H9 (cell line): ENCODE results near the gene PLCD3. TPM values are rescaled to one million over a fixed set of nuclear protein-coding genes. Genes with fewer than 3 reads are reported as not detected.

Experiments used
- DNase-seq: peaks from one replicate; pipeline ENCODE4 v3.0.0-alpha.2; 2017
- H2AFZ ChIP-seq: one replicate; pipeline ENCODE4 v1.6.1; 2013; ENCODE audit warnings: mild to moderate bottlenecking, low read length, control low read depth, moderate library complexity
- H2AK5ac ChIP-seq: 2 replicates; pipeline ENCODE4 v1.6.1; 2013; ENCODE audit warnings: low read length, control low read depth, mixed read lengths; ENCODE audit not compliant: insufficient read length
- H2BK120ac ChIP-seq: one replicate; pipeline ENCODE4 v1.6.1; 2013; ENCODE audit warnings: low read depth, mild to moderate bottlenecking, low read length, control low read depth, inconsistent platforms; ENCODE audit not compliant: poor library complexity, severe bottlenecking
- H2BK12ac ChIP-seq: 2 replicates; pipeline ENCODE4 v1.6.1; 2013; ENCODE audit warnings: low read length, control low read depth, mixed read lengths, low read depth; ENCODE audit not compliant: insufficient read length
- H2BK15ac ChIP-seq: 2 replicates; pipeline ENCODE4 v1.6.1; 2013; ENCODE audit warnings: low read depth, low read length, control low read depth
- H2BK20ac ChIP-seq: one replicate; pipeline ENCODE4 v1.6.1; 2013; ENCODE audit warnings: low read depth, mild to moderate bottlenecking, low read length, control low read depth, inconsistent platforms; ENCODE audit not compliant: poor library complexity, severe bottlenecking
- H2BK5ac ChIP-seq: 2 replicates; pipeline ENCODE4 v1.6.1; 2013; ENCODE audit warnings: low read length, control low read depth, mixed read lengths; ENCODE audit not compliant: insufficient read length
- H3K14ac ChIP-seq: 2 replicates; pipeline ENCODE4 v1.6.1; 2013; ENCODE audit warnings: low read length, control low read depth; ENCODE audit not compliant: insufficient read depth
- H3K18ac ChIP-seq: 2 replicates; pipeline ENCODE4 v1.6.1; 2013; ENCODE audit warnings: low read depth, mild to moderate bottlenecking, mixed read lengths, low read length, control low read depth; ENCODE audit not compliant: insufficient read length
- H3K23ac ChIP-seq: 2 replicates; pipeline ENCODE4 v1.6.1; 2013; ENCODE audit warnings: low read length, control low read depth, mixed read lengths, low read depth; ENCODE audit not compliant: insufficient read length
- H3K23me2 ChIP-seq: 2 replicates; pipeline ENCODE4 v1.6.1; 2013; ENCODE audit warnings: low read depth, mild to moderate bottlenecking, mixed read lengths, low read length, control low read depth; ENCODE audit not compliant: insufficient read length, poor library complexity, severe bottlenecking
- H3K27ac ChIP-seq: 2 replicates; pipeline ENCODE4 v1.5.1; 2013; ENCODE audit warnings: low read length, control low read depth, mixed read lengths, low read depth; ENCODE audit not compliant: insufficient read length
- H3K27me3 ChIP-seq: 2 replicates; pipeline ENCODE4 v1.6.1; 2013; ENCODE audit warnings: low read length, control low read depth, inconsistent platforms; ENCODE audit not compliant: insufficient read depth
- H3K4ac ChIP-seq: 2 replicates; pipeline ENCODE4 v1.6.1; 2013; ENCODE audit warnings: low read depth, mild to moderate bottlenecking, control low read depth, inconsistent platforms, low read length, moderate library complexity
- H3K4me1 ChIP-seq: 2 replicates; pipeline ENCODE4 v1.6.1; 2013; ENCODE audit warnings: low read length, control low read depth, inconsistent platforms; ENCODE audit not compliant: insufficient read depth
- H3K4me2 ChIP-seq: 2 replicates; pipeline ENCODE4 v1.6.1; 2013; ENCODE audit warnings: low read length, control low read depth, mixed read lengths; ENCODE audit not compliant: insufficient read length, insufficient read depth
- H3K56ac ChIP-seq: 2 replicates; pipeline ENCODE4 v1.6.1; 2013; ENCODE audit warnings: low read depth, mild to moderate bottlenecking, mixed read lengths, low read length, control low read depth; ENCODE audit not compliant: insufficient read length
- H3K79me1 ChIP-seq: 2 replicates; pipeline ENCODE4 v1.6.1; 2013; ENCODE audit warnings: low read depth, mild to moderate bottlenecking, moderate library complexity, low read length, control low read depth, inconsistent platforms; ENCODE audit not compliant: insufficient read depth, poor library complexity, severe bottlenecking
- H3K79me2 ChIP-seq: 2 replicates; pipeline ENCODE4 v1.6.1; 2013; ENCODE audit warnings: low read length, control low read depth, inconsistent platforms; ENCODE audit not compliant: insufficient read depth
- H3K9ac ChIP-seq: 2 replicates; pipeline ENCODE4 v1.6.1; 2013; ENCODE audit warnings: low read length, control low read depth, mixed read lengths; ENCODE audit not compliant: insufficient read length; ENCODE audit errors: extremely low read depth
- H3K9me3 ChIP-seq: one replicate; pipeline ENCODE4 v1.6.1; 2013; ENCODE audit warnings: low read depth, low read length, inconsistent platforms; ENCODE audit not compliant: control insufficient read depth
- H3T11ph ChIP-seq: one replicate; pipeline ENCODE4 v1.6.1; 2013; ENCODE audit warnings: mild to moderate bottlenecking, low read length, control low read depth, inconsistent platforms
- H4K20me1 ChIP-seq: one replicate; pipeline ENCODE4 v1.6.1; 2013; ENCODE audit not compliant: control insufficient read depth, insufficient read length, insufficient read depth
- H4K5ac ChIP-seq: 2 replicates; pipeline ENCODE4 v1.6.1; 2013; ENCODE audit warnings: low read depth, mild to moderate bottlenecking, mixed read lengths, low read length, control low read depth; ENCODE audit not compliant: insufficient read length
- H4K8ac ChIP-seq: replicated peaks from 2 replicates; pipeline ENCODE4 v1.6.1; 2013; ENCODE audit warnings: low read length, control low read depth, mixed read lengths, low read depth; ENCODE audit not compliant: insufficient read length
- H4K91ac ChIP-seq: 2 replicates; pipeline ENCODE4 v1.6.1; 2013; ENCODE audit warnings: low read depth, mild to moderate bottlenecking, moderate library complexity, mixed read lengths, low read length, control low read depth; ENCODE audit not compliant: insufficient read length
- H3K27ac Mint-ChIP-seq, 3 experiments: 2 replicates in 2 of 3; 3 replicates in 1 of 3; pipeline ENCODE4 v1.8.0; 2020 to 2021; ENCODE audit warnings: mixed read lengths in 3 of 3, mild to moderate bottlenecking in 1 of 3, moderate library complexity in 1 of 3
- H3K27me3 Mint-ChIP-seq: 2 replicates; pipeline ENCODE4 v1.8.0; 2021; ENCODE audit warnings: low read depth, mild to moderate bottlenecking, moderate library complexity, mixed read lengths
- H3K36me3 Mint-ChIP-seq, 3 experiments: 2 replicates in 2 of 3; 3 replicates in 1 of 3; pipeline ENCODE4 v1.8.0; 2020 to 2021; ENCODE audit warnings: low read depth in 3 of 3, mixed read lengths in 3 of 3; ENCODE audit not compliant: insufficient read depth in 1 of 3
- H3K4me1 Mint-ChIP-seq, 2 experiments: 2 replicates each; pipeline ENCODE4 v1.8.0; 2020; ENCODE audit warnings: mixed read lengths in 2 of 2
- H3K4me3 Mint-ChIP-seq, 2 experiments: 2 replicates in 1 of 2; 3 replicates in 1 of 2; pipeline ENCODE4 v1.8.0; 2020 to 2021; ENCODE audit warnings: mild to moderate bottlenecking in 2 of 2, mixed read lengths in 2 of 2, moderate library complexity in 1 of 2
- H3K9me3 Mint-ChIP-seq, 2 experiments: 2 replicates in 1 of 2; 3 replicates in 1 of 2; pipeline ENCODE4 v1.8.0; 2020; ENCODE audit warnings: mild to moderate bottlenecking in 2 of 2, mixed read lengths in 2 of 2, moderate library complexity in 1 of 2
- CTCF ChIP-seq: fragments of 200-600 bp; sonication (generic); conservative IDR thresholded peaks from 3 replicates; pipeline ENCODE4 v1.8.0; 2021; ENCODE audit warnings: antibody characterized with exemption, mild to moderate bottlenecking
- WGBS: extraction: QIAGEN DNeasy Blood & Tissue Kit; methylation state at CpG from one replicate; pipeline ENCODE4 v1.1.7; 2013; ENCODE audit warnings: missing lambda C conversion rate, low lambda C conversion rate, mixed read lengths; ENCODE audit not compliant: insufficient read length; ENCODE audit errors: extremely low coverage; 5-methylcytosine and 5-hydroxymethylcytosine counted together
- total RNA-seq: library from RNA; stranded (reverse); gene quantifications from 2 replicates; pipeline ENCODE4 v1.2.1, GENCODE V29; 2021

PLCD3 gene
- total RNA-seq, 1 experiment from 2014 or later, result 41.6 TPM

DNA sequence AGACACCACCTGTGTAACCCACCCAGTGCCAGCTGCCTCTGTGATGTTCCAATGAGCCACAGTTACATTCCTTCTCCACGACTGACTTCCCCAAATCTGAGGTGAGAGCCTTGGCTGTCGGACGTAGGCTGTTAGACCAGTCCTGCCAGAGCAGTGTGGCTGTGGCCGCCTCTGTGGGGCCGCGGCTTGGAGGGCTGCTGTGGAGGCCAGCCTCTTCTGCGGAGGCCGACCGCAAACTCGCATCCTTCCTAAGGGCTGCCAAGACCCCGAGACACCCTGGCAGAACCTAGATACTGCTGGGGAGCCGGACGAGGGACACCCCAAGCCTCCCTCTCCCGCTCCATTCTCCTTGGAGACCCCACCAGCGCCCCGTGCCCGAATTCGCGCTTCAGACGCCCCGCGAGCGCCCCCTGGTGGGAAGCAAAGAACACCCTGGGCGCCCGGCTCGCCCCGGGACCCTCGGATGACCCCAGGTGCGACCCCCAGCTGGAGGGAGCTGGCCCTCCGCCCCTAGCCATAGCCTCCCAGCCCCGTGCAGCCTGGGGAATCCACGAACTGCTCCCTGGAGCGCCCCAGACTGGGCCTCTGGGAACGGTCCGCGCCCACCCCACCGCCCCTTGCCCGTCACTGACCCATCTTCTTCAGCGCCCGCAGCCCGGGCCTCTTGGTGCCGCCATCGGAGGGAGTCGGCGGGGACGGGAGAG lies 547 bp downstream of the PLCD3 start:
- Mint-ChIP-seq H3K9me3 (peaks cover 3 to 5% of the 10 kb centered on the region in 2 experiments; a peak in 4 of 5 replicates), H3K4me3 (peak overlapping the region; percentile 73 to 81), H3K4me1 (peaks cover 34 to 41% of the 10 kb centered on the region in 2 experiments), H3K36me3 (no peaks in the 10 kb centered on the region), H3K27ac (no peak overlapping the region), H3K27me3 (no peaks in the 10 kb centered on the region; the same call in 1 of the 2 replicates)
- no peak overlapping the region for H3K27ac ChIP-seq
- H3K9ac ChIP-seq, result no peak overlapping the region
- no peak overlapping the region for H2BK15ac ChIP-seq
- no peak overlapping the region for H4K5ac ChIP-seq
- H3K56ac ChIP-seq, result no peak overlapping the region
- no peak overlapping the region for H4K8ac ChIP-seq
- H3K4me1 ChIP-seq, result no peaks in the 10 kb centered on the region; the same call in 1 of the 2 replicates
- no peaks in the 10 kb centered on the region for H3K79me1 ChIP-seq
- H3K4me2 ChIP-seq, result peak overlapping the region; percentile 23
- no peaks in the 10 kb centered on the region for H3K79me2 ChIP-seq
- H3K4ac ChIP-seq, result no peak overlapping the region
- H3K9me3 ChIP-seq, result no peaks in the 10 kb centered on the region
- H3K23ac ChIP-seq, result no peak overlapping the region
- no peak overlapping the region for H2BK5ac ChIP-seq
- WGBS, result no CpG with 5 or more reads among the region's 46 CpGs
- peak; percentile 99 for TF ChIP-seq CTCF
- no peak overlapping the region for H3K14ac ChIP-seq
- peak; percentile 85 for DNase-seq
- no peak overlapping the region for H2BK12ac ChIP-seq
- H4K20me1 ChIP-seq, result no peaks in the 10 kb centered on the region
- no peak overlapping the region for H2AK5ac ChIP-seq
- H4K91ac ChIP-seq, result no peak overlapping the region
- no peak overlapping the region for H2BK20ac ChIP-seq
- H2AFZ ChIP-seq, result no peak overlapping the region
- H3T11ph ChIP-seq, result no peak overlapping the region
- H3K23me2 ChIP-seq, result peaks cover 14% of the 10 kb centered on the region
- no peak overlapping the region for H2BK120ac ChIP-seq
- no peaks in the 10 kb centered on the region for H3K27me3 ChIP-seq
- H3K18ac ChIP-seq, result no peak overlapping the region
